Measurements from ENCODE around the gene USP6. TPM values are rescaled to one million over a fixed set of nuclear protein-coding genes. Genes with fewer than 3 reads are reported as not detected.
A peak's percentile ranks its signal among the peaks of the same experiment; 100 is the strongest.
"Not testable (repeated sequence)": the region's sequence is repeated elsewhere in the genome, so short reads cannot be mapped to it uniquely, and the experiment has no call there.

USP6 gene
- total and polyA plus RNA-seq, 4 donors = under 0.01 to 0.18 (median 0.05) TPM; not detected in 1

DNA sequence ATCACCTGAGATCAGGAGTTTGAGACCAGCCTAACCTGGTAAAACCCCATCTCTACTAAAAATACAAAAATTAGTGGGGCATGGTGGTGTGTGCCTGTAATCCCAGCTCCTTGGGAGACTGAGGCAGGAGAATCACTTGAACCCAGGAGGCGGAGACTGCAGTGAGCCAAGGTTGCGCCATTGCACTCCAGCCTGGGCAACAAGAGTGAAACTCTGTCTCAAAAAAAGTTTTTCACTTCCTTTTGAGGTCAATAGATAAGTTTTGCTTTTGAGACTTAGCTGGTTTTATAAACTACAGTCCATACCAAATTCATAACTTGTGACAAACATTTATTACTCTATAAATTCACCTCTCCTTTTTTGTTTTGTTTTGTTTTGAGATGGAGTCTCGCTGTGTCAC lies 46.0 kb downstream of the USP6 start:
- whole genome bisulfite sequencing = 76% methylated on average over 3 of the region's 3 CpGs
- H3K27ac ChIP-seq (ENCODE audit: low read depth in 1 of 2, low read length in 2 of 2) = not testable (repeated sequence)

DNA sequence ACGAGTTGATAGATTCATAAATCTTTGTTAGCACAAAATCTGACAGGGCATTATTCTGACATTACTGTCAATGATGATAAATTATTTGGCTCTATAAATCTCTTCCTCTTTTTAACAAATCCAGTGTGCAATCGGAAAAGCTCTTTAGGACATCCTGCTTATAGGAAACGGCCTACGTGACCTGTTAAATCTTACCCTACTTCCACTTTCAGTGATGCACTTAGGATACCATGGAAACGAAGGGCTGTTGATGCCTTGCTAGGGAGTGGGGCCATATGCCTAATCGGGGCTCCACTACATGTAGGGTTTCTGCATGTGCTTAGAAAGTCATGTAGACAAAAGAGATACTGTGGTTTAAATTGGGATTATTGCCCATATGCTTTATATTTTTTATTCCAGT lies 48.6 kb downstream of the USP6 start:
- no peak overlapping the region for H3K9ac ChIP-seq (ENCODE audit: low read depth in 1 of 2, low read length in 2 of 2)

More for the DNA sequence above, 46.0 kb downstream of the USP6 start:
- H3K9ac ChIP-seq (ENCODE audit: low read depth in 1 of 2, low read length in 2 of 2); H3K36me3 ChIP-seq (ENCODE audit: control insufficient read depth in 4 of 4, insufficient read depth in 3 of 4, low read depth in 1 of 4, low read length in 3 of 4); H3K4me3 ChIP-seq (ENCODE audit: low read depth in 1 of 3, low read length in 3 of 3); H3K9me3 ChIP-seq (ENCODE audit: control insufficient read depth in 4 of 4, low read length in 3 of 4); H3K4me1 ChIP-seq (ENCODE audit: control insufficient read depth in 4 of 4, insufficient read depth in 4 of 4, low read length in 3 of 4); H3K27me3 ChIP-seq (ENCODE audit: control insufficient read depth in 4 of 4, insufficient read depth in 4 of 4, low read length in 3 of 4); DNase-seq (ENCODE audit: low spot score): not testable (repeated sequence)

DNA sequence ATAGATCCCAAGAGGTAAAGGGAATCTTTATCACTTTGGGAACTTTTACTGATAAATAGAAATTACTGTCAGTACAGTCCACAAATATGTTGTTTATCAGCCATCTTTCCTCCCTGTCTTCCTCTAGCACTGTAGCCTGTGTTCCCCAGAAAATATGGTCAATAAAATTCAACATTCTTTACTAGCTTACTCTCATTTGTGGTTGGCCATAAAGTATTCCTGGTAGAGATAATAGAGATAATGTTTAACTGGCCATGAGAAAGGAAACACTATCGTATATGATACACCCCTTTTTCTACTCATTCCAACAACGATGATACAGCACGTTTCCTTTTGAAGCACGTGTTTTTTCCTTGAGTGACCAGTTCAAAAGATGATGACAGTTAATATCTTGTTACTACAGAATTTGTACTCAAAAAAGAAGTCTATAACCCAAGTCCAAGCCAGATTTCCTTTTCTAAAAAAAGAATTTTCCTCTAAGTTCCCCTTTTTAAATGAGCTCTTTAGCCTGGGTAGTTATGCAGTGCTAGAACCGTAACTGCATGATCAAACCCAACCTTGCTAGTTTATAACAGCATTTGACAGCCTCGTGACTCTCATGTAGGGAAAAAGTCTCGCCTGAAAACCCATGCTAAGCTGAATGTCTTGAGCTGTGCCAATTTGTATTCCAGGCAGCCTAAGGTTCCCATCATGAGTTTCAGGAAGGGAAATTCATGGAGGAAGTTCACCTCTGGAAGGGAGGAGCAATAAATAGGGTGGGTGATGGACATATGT lies 50.1 kb downstream of the USP6 start:
- not testable (repeated sequence) for H3K9ac ChIP-seq (ENCODE audit: low read depth in 1 of 2, low read length in 2 of 2); H3K27me3 ChIP-seq (ENCODE audit: control insufficient read depth in 4 of 4, insufficient read depth in 4 of 4, low read length in 3 of 4); H3K36me3 ChIP-seq (ENCODE audit: control insufficient read depth in 4 of 4, insufficient read depth in 3 of 4, low read depth in 1 of 4, low read length in 3 of 4); H3K27ac ChIP-seq (ENCODE audit: low read depth in 1 of 2, low read length in 2 of 2); H3K4me1 ChIP-seq (ENCODE audit: control insufficient read depth in 4 of 4, insufficient read depth in 4 of 4, low read length in 3 of 4); H3K4me3 ChIP-seq (ENCODE audit: low read depth in 1 of 3, low read length in 3 of 3); H3K9me3 ChIP-seq (ENCODE audit: control insufficient read depth in 4 of 4, low read length in 3 of 4); DNase-seq (ENCODE audit: low spot score)
- 67% methylated on average over 6 of the region's 7 CpGs for WGBS

More for the DNA sequence above, 48.6 kb downstream of the USP6 start:
- H3K4me1 ChIP-seq (ENCODE audit: control insufficient read depth in 4 of 4, insufficient read depth in 4 of 4, low read length in 3 of 4) = no peaks in the 10 kb centered on the region
- peaks cover 0 to 4% (median 1%) of the 10 kb centered on the region in 4 donors for H3K9me3 ChIP-seq (ENCODE audit: control insufficient read depth in 4 of 4, low read length in 3 of 4)
- 73% methylated on average over 6 of the region's 6 CpGs for WGBS
- H3K27me3 ChIP-seq (ENCODE audit: control insufficient read depth in 4 of 4, insufficient read depth in 4 of 4, low read length in 3 of 4) = no peaks in the 10 kb centered on the region
- no peaks in the 10 kb centered on the region for H3K36me3 ChIP-seq (ENCODE audit: control insufficient read depth in 4 of 4, insufficient read depth in 3 of 4, low read depth in 1 of 4, low read length in 3 of 4)
- no peak overlapping the region for H3K4me3 ChIP-seq (ENCODE audit: low read depth in 1 of 3, low read length in 3 of 3)
- TF ChIP-seq, protein P1, sequence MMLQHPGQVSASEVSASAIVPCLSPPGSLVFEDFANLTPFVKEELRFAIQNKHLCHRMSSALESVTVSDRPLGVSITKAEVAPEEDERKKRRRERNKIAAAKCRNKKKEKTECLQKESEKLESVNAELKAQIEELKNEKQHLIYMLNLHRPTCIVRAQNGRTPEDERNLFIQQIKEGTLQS (IDR thresholded peaks at IDR 0.05) = no peak
- TF ChIP-seq JUND (IDR thresholded peaks at IDR 0.05) (no peak), FOXA2 (IDR thresholded peaks at IDR 0.05) (no peak), NR2F2 (IDR thresholded peaks at IDR 0.05) (no peak), HNF4G (IDR thresholded peaks at IDR 0.05) (no peak), SP1 (IDR thresholded peaks at IDR 0.05) (no peak), RXRA (IDR thresholded peaks at IDR 0.05) (no peak), FOXA1 (IDR thresholded peaks at IDR 0.05) (no peak), TAF1 (conservative IDR thresholded peaks at IDR 0.05) (no peak), HNF4A (conservative IDR thresholded peaks at IDR 0.05) (no peak), YY1 (IDR thresholded peaks at IDR 0.05) (no peak), GABPA (IDR thresholded peaks at IDR 0.05 in 1 of 2, conservative IDR thresholded peaks at IDR 0.05 in 1 of 2) (no peak), EGR1 (IDR thresholded peaks at IDR 0.05; ENCODE audit: low read depth in 2 of 2) (no peak)
- TF ChIP-seq, protein P2, sequence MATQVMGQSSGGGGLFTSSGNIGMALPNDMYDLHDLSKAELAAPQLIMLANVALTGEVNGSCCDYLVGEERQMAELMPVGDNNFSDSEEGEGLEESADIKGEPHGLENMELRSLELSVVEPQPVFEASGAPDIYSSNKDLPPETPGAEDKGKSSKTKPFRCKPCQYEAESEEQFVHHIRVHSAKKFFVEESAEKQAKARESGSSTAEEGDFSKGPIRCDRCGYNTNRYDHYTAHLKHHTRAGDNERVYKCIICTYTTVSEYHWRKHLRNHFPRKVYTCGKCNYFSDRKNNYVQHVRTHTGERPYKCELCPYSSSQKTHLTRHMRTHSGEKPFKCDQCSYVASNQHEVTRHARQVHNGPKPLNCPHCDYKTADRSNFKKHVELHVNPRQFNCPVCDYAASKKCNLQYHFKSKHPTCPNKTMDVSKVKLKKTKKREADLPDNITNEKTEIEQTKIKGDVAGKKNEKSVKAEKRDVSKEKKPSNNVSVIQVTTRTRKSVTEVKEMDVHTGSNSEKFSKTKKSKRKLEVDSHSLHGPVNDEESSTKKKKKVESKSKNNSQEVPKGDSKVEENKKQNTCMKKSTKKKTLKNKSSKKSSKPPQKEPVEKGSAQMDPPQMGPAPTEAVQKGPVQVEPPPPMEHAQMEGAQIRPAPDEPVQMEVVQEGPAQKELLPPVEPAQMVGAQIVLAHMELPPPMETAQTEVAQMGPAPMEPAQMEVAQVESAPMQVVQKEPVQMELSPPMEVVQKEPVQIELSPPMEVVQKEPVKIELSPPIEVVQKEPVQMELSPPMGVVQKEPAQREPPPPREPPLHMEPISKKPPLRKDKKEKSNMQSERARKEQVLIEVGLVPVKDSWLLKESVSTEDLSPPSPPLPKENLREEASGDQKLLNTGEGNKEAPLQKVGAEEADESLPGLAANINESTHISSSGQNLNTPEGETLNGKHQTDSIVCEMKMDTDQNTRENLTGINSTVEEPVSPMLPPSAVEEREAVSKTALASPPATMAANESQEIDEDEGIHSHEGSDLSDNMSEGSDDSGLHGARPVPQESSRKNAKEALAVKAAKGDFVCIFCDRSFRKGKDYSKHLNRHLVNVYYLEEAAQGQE (IDR thresholded peaks at IDR 0.05) = no peak
- TF ChIP-seq, protein P3, sequence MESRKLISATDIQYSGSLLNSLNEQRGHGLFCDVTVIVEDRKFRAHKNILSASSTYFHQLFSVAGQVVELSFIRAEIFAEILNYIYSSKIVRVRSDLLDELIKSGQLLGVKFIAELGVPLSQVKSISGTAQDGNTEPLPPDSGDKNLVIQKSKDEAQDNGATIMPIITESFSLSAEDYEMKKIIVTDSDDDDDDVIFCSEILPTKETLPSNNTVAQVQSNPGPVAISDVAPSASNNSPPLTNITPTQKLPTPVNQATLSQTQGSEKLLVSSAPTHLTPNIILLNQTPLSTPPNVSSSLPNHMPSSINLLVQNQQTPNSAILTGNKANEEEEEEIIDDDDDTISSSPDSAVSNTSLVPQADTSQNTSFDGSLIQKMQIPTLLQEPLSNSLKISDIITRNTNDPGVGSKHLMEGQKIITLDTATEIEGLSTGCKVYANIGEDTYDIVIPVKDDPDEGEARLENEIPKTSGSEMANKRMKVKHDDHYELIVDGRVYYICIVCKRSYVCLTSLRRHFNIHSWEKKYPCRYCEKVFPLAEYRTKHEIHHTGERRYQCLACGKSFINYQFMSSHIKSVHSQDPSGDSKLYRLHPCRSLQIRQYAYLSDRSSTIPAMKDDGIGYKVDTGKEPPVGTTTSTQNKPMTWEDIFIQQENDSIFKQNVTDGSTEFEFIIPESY (IDR thresholded peaks at IDR 0.05) = no peak
- TF ChIP-seq, protein P4, sequence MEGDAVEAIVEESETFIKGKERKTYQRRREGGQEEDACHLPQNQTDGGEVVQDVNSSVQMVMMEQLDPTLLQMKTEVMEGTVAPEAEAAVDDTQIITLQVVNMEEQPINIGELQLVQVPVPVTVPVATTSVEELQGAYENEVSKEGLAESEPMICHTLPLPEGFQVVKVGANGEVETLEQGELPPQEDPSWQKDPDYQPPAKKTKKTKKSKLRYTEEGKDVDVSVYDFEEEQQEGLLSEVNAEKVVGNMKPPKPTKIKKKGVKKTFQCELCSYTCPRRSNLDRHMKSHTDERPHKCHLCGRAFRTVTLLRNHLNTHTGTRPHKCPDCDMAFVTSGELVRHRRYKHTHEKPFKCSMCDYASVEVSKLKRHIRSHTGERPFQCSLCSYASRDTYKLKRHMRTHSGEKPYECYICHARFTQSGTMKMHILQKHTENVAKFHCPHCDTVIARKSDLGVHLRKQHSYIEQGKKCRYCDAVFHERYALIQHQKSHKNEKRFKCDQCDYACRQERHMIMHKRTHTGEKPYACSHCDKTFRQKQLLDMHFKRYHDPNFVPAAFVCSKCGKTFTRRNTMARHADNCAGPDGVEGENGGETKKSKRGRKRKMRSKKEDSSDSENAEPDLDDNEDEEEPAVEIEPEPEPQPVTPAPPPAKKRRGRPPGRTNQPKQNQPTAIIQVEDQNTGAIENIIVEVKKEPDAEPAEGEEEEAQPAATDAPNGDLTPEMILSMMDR (IDR thresholded peaks at IDR 0.05; ENCODE audit: low read depth, low read length, missing input control) = no peak
- TF ChIP-seq, protein P5, sequence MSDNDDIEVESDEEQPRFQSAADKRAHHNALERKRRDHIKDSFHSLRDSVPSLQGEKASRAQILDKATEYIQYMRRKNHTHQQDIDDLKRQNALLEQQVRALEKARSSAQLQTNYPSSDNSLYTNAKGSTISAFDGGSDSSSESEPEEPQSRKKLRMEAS (IDR thresholded peaks at IDR 0.05) = no peak
- no peak for DNase-seq (ENCODE audit: low spot score)
- no peak overlapping the region for H3K27ac ChIP-seq (ENCODE audit: low read depth in 1 of 2, low read length in 2 of 2)

DNA sequence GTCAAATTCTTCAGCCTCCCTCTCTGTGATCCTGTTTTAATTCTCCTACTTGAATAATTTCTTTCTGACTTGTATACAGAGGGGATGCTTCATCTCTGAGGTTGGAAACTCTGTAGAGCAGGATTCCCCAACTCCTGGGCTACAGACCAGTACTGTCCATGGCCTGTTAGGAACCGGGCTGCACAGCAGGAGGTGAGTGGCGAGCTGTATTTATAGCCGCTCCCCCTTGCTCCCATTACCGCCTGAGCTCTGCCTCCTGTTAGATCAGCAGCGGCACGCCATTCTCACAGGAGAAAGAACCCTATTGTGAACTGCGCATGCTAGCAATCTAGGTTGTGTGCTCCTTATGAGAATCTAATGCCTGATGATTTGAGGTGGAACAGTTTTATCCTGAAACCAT lies 59.2 kb downstream of the USP6 start:
- not testable (repeated sequence) for H3K9ac ChIP-seq (ENCODE audit: low read depth in 1 of 2, low read length in 2 of 2); H3K27me3 ChIP-seq (ENCODE audit: control insufficient read depth in 4 of 4, insufficient read depth in 4 of 4, low read length in 3 of 4); H3K4me1 ChIP-seq (ENCODE audit: control insufficient read depth in 4 of 4, insufficient read depth in 4 of 4, low read length in 3 of 4); H3K27ac ChIP-seq (ENCODE audit: low read depth in 1 of 2, low read length in 2 of 2); DNase-seq (ENCODE audit: low spot score); H3K36me3 ChIP-seq (ENCODE audit: control insufficient read depth in 4 of 4, insufficient read depth in 3 of 4, low read depth in 1 of 4, low read length in 3 of 4)
- peak overlapping the region in 2 of 3 donors; percentile 32 for H3K4me3 ChIP-seq (ENCODE audit: low read depth in 1 of 3, low read length in 3 of 3)
- WGBS = 84% methylated on average over 7 of the region's 7 CpGs
- peaks cover 18 to 37% (median 20%) of the 10 kb centered on the region in 4 donors for H3K9me3 ChIP-seq (ENCODE audit: control insufficient read depth in 4 of 4, low read length in 3 of 4)
